Cardiac fibroblast (primary cell): ENCODE measurements around the gene FHL1.

Source experiments
- DNase-seq, 2 donors: peaks; one replicate each; pipeline versions ENCODE4 v3.0.0 to v3.0.0-alpha.2; 2010; ENCODE audit warnings: low read depth in 2 of 2
- H3K4me3 ChIP-seq, 2 donors: replicated peaks in 1 of 2; 1 replicate in 1 of 2; 2 replicates in 1 of 2; pipeline ENCODE4 v1.5.1; 2011; ENCODE audit warnings: low read depth in 2 of 2, low read length in 2 of 2, mild to moderate bottlenecking in 2 of 2, moderate library complexity in 1 of 2
- CTCF ChIP-seq: IDR thresholded peaks from one replicate; pipeline ENCODE4 v1.5.1; 2011; ENCODE audit warnings: low read depth, mild to moderate bottlenecking, low read length, inconsistent platforms

Gene FHL1

GRCh38 chrX:136209016-136209738 is 61.8 kb downstream of the FHL1 start:
- TF ChIP-seq CTCF, result peak; percentile 61
- no peak overlapping the region for H3K4me3 ChIP-seq
- DNase-seq, result peak; percentile 73 to 78

GRCh38 chrX:136209751-136210150 is 62.4 kb downstream of the FHL1 start:
- no peak for DNase-seq
- H3K4me3 ChIP-seq, result no peak overlapping the region
- no peak for TF ChIP-seq CTCF

GRCh38 chrX:136210243-136210642 is 62.9 kb downstream of the FHL1 start:
- no peak overlapping the region for H3K4me3 ChIP-seq
- no peak for TF ChIP-seq CTCF
- no peak for DNase-seq

- peak in 1 of 2 donors; percentile 39 for DNase-seq
Observed at GRCh38 chrX:136210806-136211205, 63.5 kb downstream of the FHL1 start.

GRCh38 chrX:136211766-136212556 is 64.6 kb downstream of the FHL1 start:
- no peak overlapping the region for H3K4me3 ChIP-seq
- no peak for TF ChIP-seq CTCF
- no peak for DNase-seq

More at GRCh38 chrX:136210806-136211205, 63.5 kb downstream of the FHL1 start:
- H3K4me3 ChIP-seq, result no peak overlapping the region
- no peak for TF ChIP-seq CTCF

GRCh38 chrX:136212557-136213111 is 65.3 kb downstream of the FHL1 start:
- no peak for DNase-seq
- no peak for TF ChIP-seq CTCF
- H3K4me3 ChIP-seq, result no peak overlapping the region
